NCI-H748 treated with DMSO at 0.1 percent for 48 hours (cell line): ENCODE data around the gene MOCS3.
"Not testable (repeated sequence)": the region's sequence is repeated elsewhere in the genome, so short reads cannot be mapped to it uniquely, and the experiment has no call there.

Experiments used
- DNase-seq: peaks from one replicate; lab custom pipeline; 2025; lab: John Stamatoyannopoulos, UW

The MOCS3 gene

GRCh38 chr20:50932016-50932485, 26.6 kb upstream of the MOCS3 start:
- no peak for DNase-seq

DNA sequence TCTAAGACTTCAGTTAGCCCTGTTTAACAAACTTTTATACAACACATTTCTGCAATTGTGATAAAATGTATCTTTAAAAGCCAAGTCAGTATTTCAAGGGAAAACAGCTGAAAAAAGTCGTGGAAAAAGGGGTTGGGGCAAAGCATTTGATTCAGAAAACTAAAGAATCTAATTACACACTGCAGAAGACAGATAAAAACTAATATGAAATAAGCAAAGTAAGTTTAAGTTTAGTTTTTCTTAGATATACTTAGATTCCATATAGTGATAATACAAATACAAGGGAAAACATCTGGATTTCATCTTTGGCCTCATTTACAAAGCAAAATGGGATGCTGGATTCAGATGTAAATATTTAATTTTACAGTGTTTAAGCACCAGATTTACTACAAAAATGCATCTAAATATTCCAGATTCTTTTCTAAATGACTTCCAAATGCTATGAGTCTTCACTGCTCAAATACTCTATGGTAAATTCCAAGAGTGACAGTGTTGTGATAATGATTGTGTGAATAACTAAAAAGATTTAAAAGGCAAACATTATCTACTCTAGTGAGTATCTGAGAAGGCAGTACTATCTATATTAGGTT, 25.8 kb upstream of the MOCS3 start:
- DNase-seq: no peak

DNA sequence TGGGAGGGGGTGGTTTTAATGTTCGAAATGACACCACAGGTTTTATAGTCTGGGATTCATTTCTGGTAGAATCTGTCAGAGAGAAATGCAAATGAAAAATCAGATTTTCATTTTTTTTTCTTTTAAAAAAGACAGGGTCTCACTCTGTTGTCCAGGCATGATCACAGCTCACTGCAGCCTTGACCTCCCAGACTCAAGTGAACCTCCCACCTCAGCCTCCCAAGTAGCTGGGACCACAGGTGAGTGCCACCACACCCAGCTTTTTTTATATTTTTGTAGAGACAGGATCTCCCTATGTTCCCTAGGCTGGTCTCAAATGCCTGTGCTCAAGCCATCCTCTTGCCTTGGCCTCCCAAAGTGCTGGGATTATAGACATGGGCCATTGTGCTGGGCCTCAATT, 25.0 kb upstream of the MOCS3 start:
- no peak for DNase-seq

GRCh38 chr20:50943069-50943468, 15.5 kb upstream of the MOCS3 start:
- DNase-seq: no peak

- no peak for DNase-seq
These were observed 10.4 kb upstream of the MOCS3 start for GRCh38 chr20:50948132-50948785.

GRCh38 chr20:50953196-50953595, 5.4 kb upstream of the MOCS3 start:
- no peak for DNase-seq

DNA sequence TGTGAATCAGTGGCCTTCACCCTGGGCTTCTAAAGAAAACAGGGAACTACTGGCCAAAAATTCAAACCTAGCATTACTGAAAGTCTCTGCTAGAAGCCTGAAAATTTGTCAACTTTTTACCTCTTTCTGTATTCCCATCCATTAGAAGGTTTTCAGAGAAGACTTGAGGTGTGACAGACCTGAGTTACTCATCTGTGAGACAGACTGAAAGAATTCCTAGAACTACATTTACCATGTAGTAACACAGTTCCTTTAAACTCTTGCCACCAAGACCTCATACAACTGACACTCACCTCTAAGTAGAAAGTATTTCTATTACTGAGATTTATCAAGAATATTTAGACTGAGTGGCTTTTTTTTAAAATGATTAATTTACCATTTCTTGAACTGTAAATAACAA, 4.8 kb upstream of the MOCS3 start:
- no peak for DNase-seq

- DNase-seq: no peak
These were observed 1.3 kb upstream of the MOCS3 start for GRCh38 chr20:50957276-50957675.

DNA sequence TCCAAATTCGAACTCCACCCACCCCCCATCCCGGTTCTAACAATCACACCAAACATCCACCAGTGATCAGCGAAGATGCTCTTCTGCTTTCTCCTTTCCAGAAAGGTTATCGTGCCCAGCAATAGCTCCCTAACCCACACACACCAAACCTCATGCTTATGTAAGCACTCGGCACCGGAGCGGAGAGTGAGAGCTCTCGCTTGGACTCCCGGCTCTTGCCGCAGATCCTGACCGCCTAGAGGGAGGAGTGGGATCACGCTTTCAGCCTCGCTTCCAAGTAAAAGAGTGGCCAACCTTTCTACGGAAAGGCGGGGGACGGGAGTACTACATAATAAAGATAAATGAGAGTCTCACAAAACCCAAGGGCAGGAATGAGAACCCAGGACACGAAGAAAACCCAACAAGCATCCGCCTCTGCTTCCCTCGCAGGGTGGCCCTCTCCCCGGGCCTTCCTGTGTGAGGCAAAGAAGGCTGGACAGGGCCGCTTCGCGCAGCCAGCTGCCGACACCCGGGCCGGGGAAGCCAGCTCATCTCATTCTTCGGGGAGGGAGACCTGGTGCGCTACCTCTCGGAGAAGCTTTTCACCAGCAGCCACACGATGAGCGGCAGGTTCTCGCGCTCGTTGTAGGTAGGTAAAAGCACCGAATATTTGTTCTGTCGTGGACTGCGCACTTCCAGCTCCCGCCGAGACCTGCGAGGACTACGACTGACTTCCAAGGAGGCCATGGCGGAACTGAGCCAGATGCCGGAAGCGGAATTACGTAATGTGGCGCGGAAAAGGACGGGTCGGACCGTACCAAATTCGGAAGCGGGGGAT, 612 bp upstream of the MOCS3 start, which contains the start of gene DPM1:
DPM1 (minus strand) TSS at position 735 of the 817 bp plus-strand sequence; CDS start at position 726, 9 bp downstream.
- DNase-seq: no peak

GRCh38 chr20:50959543-50960126, 1.0 kb downstream of the MOCS3 start:
- DNase-seq: no peak

GRCh38 chr20:50967586-50967985, 9.0 kb downstream of the MOCS3 start:
- DNase-seq: no peak

- no peak for DNase-seq
These were observed 9.7 kb downstream of the MOCS3 start for GRCh38 chr20:50968289-50968688.

DNA sequence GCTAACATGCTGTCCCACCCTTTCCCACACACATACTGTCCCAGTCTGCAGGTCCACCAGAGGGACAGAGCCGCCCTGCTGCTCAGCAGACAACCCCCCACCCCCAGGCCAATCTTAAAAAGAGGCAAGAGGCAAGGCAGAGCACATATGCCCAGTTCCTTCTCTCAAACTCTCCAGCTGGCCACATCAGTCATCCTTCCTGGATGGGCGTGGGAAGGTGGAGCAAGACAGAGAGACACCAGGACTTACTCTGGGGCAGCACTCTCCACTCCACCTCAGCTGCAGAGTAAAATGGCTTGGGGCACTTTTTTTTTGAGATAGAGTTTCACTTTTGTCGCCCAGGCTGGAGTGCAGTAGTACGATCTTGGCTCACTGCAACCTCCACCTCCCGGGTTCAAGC, 10.8 kb downstream of the MOCS3 start:
- no peak for DNase-seq

DNA sequence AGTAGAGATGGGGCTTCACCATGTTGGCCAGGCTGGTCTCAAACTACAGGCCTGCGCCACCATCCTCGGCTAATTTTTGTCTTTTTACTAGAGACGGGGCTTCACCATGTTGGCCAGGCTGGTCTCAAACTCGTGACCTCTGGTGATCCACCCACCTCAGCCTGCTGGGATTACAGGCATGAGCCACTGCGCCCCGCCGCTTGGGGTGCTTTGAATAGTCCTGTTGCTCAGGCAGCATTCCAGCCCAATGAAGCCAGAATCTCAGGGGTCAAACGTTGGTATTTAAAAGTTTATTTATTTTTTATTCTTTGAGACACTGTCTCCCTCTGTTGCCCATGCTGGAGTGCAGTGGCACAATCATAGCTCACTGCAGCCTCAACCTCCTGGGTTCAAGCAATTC, 11.3 kb downstream of the MOCS3 start:
- no peak for DNase-seq

DNA sequence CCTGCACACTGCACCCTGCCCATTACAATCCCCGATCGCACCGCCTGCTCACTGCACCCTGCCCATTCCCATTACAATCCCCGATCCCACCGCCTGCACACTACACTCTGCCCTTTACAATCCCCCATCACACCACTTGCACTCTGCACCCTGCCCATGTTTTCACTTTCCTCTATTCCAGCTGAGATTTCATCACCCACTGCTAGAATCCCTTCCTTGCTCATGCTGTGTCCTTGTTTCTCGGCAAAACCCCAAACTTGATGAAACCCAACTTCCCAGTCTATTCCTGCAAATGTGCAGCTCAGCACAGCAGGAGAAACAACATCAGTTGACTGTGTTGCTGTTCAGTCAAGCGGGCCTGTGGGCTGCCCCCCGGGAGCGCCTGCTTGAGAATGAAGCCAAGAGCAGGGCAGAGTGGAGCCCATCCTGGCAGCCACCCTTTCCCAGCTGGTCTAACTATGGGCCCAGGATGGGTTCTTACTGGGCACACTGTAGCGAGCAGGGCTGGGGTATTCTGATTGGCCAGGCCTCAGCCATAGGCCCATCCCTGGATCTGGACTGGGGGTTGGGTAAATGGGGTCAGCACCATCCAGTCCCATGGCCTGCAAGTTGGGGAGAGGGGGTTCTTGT, 17.2 kb downstream of the MOCS3 start:
- DNase-seq: no peak

DNA sequence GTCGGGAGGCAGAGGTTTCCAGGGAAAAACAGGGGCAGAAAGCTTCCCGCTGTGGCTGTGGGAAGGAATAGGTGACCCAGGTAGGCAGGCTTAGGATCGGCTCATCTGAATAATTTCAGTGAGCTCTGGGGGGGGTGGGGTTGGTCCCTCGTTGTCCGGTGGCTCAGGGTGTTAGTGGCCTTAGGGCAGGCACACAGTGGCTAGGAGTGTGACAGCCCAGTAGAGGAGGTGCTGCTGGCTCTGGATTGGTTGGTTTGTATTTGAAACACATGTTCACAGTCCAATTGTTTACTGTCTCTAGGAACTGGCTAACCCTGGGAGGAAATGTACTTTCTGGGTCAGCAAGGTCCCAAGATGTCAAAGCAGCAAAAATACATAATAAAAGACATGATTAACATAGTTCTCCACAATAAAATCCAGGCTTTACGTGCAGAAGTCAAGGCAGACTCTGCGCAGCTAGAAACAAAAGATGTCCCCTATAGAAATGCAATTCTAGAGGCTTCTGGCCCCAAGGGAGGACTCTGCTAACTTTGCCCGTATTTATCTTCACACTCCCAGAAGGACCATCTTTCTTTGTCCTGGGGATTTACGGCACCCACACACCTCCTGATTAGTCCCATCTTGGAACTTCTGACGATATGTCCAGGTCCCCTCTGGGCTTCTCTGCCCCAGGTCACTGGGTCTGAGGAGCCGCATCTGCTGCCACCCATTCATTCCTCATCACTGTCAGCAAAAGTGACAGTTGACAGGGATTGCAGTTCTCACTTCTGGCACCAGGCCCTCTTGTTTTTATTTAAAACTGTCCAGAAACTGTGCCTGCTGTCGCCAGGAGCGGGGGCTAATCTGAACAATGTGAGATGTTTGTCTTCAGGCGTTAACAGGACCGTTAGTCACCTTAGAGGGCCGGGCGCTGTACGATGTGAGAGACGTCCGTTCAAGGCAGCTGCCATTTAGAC, 18.7 kb downstream of the MOCS3 start:
- no peak for DNase-seq

DNA sequence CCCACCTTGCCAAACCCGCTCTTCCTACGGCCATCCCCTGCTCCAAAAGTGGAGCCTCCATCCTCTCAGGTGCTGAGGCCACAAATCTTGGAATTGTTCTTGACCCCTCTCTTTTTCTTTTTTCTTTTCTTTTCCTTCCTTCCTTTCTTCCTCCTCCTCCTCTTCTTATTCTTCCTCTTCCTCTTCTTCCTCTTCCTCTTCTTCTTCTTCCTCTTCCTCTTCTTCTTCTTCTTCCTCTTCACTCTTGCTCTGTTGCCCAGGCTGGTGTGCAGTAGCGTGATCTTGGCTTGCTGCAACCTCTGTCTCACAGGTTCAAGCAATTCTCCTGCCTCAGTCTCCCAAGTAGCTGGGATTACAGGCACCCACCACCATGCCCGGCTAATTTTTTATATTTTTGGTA, 19.9 kb downstream of the MOCS3 start:
- DNase-seq: not testable (repeated sequence)

DNA sequence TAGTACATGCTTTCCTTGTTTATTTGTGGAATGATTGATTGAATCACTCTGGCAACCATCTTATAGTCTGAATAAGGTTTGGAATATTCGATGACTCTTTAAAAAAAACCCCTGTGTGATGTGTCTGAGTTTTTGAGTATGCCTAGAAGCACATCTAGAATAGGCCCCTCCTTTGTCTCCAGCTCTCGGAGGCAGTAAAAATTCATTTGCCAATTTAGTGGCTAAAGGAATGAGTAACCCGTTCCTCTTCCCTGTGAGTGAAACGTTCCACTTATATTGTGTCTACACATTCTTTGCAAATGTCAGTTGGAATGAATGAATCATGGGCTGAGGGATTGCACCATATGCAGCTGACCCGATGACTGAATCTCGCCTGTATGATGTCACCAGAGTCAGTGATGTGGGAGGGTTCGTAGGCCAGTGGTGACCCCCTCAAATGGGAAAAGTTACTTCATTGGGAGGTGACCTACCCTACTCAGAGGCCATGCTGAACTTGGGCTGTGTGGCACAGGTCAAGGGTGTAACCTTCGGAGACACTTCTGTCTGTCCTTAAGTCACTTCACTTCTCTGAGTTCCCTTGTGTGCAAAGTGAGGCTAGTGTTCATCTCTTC, 21.6 kb downstream of the MOCS3 start:
- no peak for DNase-seq

- DNase-seq: peak; percentile 11
These were observed 22.5 kb downstream of the MOCS3 start for GRCh38 chr20:50980851-50981713.

DNA sequence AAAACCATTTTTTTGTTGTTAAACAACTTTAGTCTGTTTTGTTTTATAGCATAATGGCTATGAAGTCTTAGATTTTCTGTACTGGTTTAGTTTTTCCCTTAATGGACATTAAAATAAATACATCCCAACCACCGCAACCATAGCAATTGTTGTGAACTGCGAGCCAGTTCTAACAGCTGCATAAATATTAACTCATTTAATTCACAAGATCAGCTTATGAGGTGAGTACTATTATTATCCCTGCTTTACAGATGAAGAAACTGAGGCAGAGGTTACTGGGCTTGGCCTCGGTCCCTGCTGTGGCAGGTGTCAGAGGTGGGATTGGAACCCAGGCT, 23.1 kb downstream of the MOCS3 start:
- no peak for DNase-seq
